Gastroesophageal sphincter (tissue), 4 donors: Measurements from ENCODE around the gene RADX. TPM values are rescaled to one million over a fixed set of nuclear protein-coding genes. Genes with fewer than 3 reads are reported as not detected.

Experiments
- ATAC-seq: fragments of 150-250 bp; one replicate; pipeline ENCODE4 v1.9.1; 2016; ENCODE audit warnings: mild to moderate bottlenecking, moderate library complexity
- H3K27ac ChIP-seq, 4 donors: fragments of 200-600 bp; sonication (generic) in 3 of 4; 1 replicate in 3 of 4; 2 replicates in 1 of 4; pipeline ENCODE4 v1.5.1; 2016 to 2019
- H3K27me3 ChIP-seq: fragments of 200-600 bp; sonication (generic); one replicate; pipeline ENCODE4 v1.5.1; 2019
- H3K36me3 ChIP-seq, 2 donors: fragments of 200-600 bp; sonication (generic); one replicate each; pipeline ENCODE4 v1.5.1; 2019; ENCODE audit warnings: control low read depth in 1 of 2
- H3K4me1 ChIP-seq, 3 donors: fragments of 200-600 bp; sonication (generic); 1 replicate in 2 of 3; 2 replicates in 1 of 3; pipeline ENCODE4 v1.5.1; 2016 to 2019; ENCODE audit warnings: control low read depth in 2 of 3
- H3K4me3 ChIP-seq, 2 donors: fragments of 200-600 bp; sonication (generic); one replicate each; pipeline ENCODE4 v1.5.1; 2019; ENCODE audit warnings: mild to moderate bottlenecking in 1 of 2, moderate library complexity in 1 of 2
- H3K9me3 ChIP-seq, 3 donors: fragments of 200-600 bp; sonication (generic); one replicate each; pipeline ENCODE4 v1.5.1; 2017 to 2019; ENCODE audit warnings: control low read depth in 2 of 3
- EP300 ChIP-seq: sonication (generic); formaldehyde crosslinking; IDR thresholded peaks from one replicate; pipeline ENCODE4 v1.6.1; 2017; ENCODE audit warnings: antibody characterized with exemption, mild to moderate bottlenecking
- POLR2A ChIP-seq, 2 donors: fragments of 450-650 bp; IDR thresholded peaks; one replicate each; pipeline ENCODE4 v1.6.1; 2017; ENCODE audit warnings: antibody characterized with exemption in 2 of 2, mild to moderate bottlenecking in 2 of 2, moderate library complexity in 1 of 2
- POLR2AphosphoS5 ChIP-seq: sonication (generic); formaldehyde crosslinking; IDR thresholded peaks from one replicate; pipeline ENCODE4 v1.6.1; 2017; ENCODE audit warnings: antibody characterized with exemption
- WGBS, 2 donors: methylation state at CpG; one replicate each; pipeline ENCODE4 v1.1.5; 2018; ENCODE audit warnings: low coverage in 1 of 2; 5-methylcytosine and 5-hydroxymethylcytosine counted together
- total RNA-seq, 4 donors: library from RNA; depleted of rRNA; stranded (reverse); fragments of >200 nt; gene quantifications; one replicate each; pipeline ENCODE4 v1.1.0, GENCODE V29; 2016
- TF ChIP-seq, protein P1 (sequence below), 4 experiments: fragments of 200-600 bp in 2 of 4; fragments of 450-650 bp in 2 of 4; sonication (generic) in 1 of 4; IDR thresholded peaks; one replicate each; pipeline ENCODE4 v1.5.1; 2017 to 2019; ENCODE audit warnings: antibody characterized with exemption in 4 of 4, mild to moderate bottlenecking in 2 of 4, moderate library complexity in 2 of 4

RADX gene
- total RNA-seq, 4 donors from 2014 or later, result 0.62 to 2.4 (median 0.86) TPM

DNA sequence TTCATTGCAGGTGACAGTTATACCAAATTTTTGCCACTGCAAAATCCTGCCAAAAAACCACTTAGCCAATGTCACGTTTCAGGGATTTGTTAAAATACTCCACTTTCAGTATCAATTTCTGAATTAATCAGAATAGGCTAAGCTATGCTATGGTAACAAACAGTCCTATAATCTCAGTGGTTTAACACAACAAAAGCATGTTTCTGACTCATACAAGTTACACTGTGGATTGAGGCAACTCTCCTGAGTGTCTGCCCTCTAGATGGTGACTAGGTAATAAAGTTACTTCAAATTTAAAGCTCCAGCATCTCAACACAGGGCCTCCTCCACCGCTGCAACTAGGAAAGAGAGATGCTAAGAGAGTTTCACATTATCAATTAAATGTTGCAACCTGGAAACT, 23.0 kb upstream of the RADX start:
- H3K4me3 ChIP-seq, result no peak overlapping the region
- TF ChIP-seq POLR2AphosphoS5 (no peak), EP300 (no peak), POLR2A (IDR thresholded peaks at IDR 0.05) (no peak)
- TF ChIP-seq, protein P1, sequence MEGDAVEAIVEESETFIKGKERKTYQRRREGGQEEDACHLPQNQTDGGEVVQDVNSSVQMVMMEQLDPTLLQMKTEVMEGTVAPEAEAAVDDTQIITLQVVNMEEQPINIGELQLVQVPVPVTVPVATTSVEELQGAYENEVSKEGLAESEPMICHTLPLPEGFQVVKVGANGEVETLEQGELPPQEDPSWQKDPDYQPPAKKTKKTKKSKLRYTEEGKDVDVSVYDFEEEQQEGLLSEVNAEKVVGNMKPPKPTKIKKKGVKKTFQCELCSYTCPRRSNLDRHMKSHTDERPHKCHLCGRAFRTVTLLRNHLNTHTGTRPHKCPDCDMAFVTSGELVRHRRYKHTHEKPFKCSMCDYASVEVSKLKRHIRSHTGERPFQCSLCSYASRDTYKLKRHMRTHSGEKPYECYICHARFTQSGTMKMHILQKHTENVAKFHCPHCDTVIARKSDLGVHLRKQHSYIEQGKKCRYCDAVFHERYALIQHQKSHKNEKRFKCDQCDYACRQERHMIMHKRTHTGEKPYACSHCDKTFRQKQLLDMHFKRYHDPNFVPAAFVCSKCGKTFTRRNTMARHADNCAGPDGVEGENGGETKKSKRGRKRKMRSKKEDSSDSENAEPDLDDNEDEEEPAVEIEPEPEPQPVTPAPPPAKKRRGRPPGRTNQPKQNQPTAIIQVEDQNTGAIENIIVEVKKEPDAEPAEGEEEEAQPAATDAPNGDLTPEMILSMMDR (IDR thresholded peaks at IDR 0.05), result no peak
- H3K4me1 ChIP-seq, result no peaks in the 10 kb centered on the region
- 60 to 63% methylated on average over 1 to 2 of the region's 2 CpGs for WGBS, 2 donors
- no peak for ATAC-seq
- H3K27ac ChIP-seq, result no peak overlapping the region
- H3K36me3 ChIP-seq, result no peaks in the 10 kb centered on the region
- H3K27me3 ChIP-seq, result no peaks in the 10 kb centered on the region
- no peaks in the 10 kb centered on the region for H3K9me3 ChIP-seq

GRCh38 chrX:106599411-106599810, 12.4 kb upstream of the RADX start:
- no peak overlapping the region for H3K27ac ChIP-seq
- TF ChIP-seq EP300, result no peak
- TF ChIP-seq POLR2A (IDR thresholded peaks at IDR 0.05), result no peak
- TF ChIP-seq POLR2AphosphoS5, result no peak
- H3K9me3 ChIP-seq, result no peaks in the 10 kb centered on the region

GRCh38 chrX:106606571-106606970, 5.2 kb upstream of the RADX start:
- ATAC-seq, result no peak
- WGBS, 2 donors, result 40 to 100% methylated on average over 1 of the region's 1 CpG
- TF ChIP-seq POLR2A (IDR thresholded peaks at IDR 0.05), result no peak
- TF ChIP-seq, protein P1 (IDR thresholded peaks at IDR 0.05), result no peak
- no peak for TF ChIP-seq POLR2AphosphoS5
- no peak for TF ChIP-seq EP300
- Histone ChIP-seq H3K36me3 (no peaks in the 10 kb centered on the region), H3K4me1 (no peaks in the 10 kb centered on the region), H3K27ac (no peak overlapping the region), H3K27me3 (no peaks in the 10 kb centered on the region), H3K4me3 (no peak overlapping the region), H3K9me3 (no peaks in the 10 kb centered on the region)

More at GRCh38 chrX:106599411-106599810, 12.4 kb upstream of the RADX start:
- Histone ChIP-seq H3K27me3 (no peaks in the 10 kb centered on the region), H3K4me1 (no peaks in the 10 kb centered on the region), H3K36me3 (no peaks in the 10 kb centered on the region), H3K4me3 (no peak overlapping the region)
- no peak for ATAC-seq
- 49 to 89% methylated on average over 1 to 2 of the region's 2 CpGs for WGBS, 2 donors

DNA sequence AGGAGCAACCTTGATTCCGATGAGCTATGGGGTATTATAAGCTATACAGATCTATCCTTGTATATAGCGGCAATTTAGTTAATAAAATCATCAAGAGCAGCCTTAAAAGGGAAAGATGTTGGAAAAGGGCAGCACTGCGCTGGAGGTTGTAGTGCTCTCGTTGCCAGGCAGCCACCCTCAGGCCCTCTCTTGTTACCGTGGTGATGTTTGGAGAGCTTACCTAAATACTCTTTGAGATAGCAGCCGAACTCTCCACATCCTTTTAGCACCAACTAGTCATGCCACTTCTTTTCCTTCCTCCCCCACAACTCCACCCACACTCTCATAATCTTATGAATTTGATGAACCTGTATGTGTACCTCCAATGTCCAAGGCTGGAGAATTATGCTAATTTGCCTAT, 3.8 kb upstream of the RADX start:
- no peaks in the 10 kb centered on the region for H3K36me3 ChIP-seq
- H3K27ac ChIP-seq, result no peak overlapping the region
- no peak overlapping the region for H3K4me3 ChIP-seq
- 22 to 26% methylated on average over 3 to 5 of the region's 6 CpGs for WGBS, 2 donors
- no peaks in the 10 kb centered on the region for H3K9me3 ChIP-seq
- H3K27me3 ChIP-seq, result no peaks in the 10 kb centered on the region
- TF ChIP-seq, protein P1 (IDR thresholded peaks at IDR 0.05), result no peak
- TF ChIP-seq EP300 (no peak), POLR2AphosphoS5 (no peak), POLR2A (IDR thresholded peaks at IDR 0.05) (no peak)
- ATAC-seq, result no peak
- no peaks in the 10 kb centered on the region for H3K4me1 ChIP-seq

- 20 to 33% methylated on average over 1 of the region's 1 CpG for WGBS, 2 donors
- TF ChIP-seq, protein P1 (IDR thresholded peaks at IDR 0.05), result no peak
- TF ChIP-seq EP300 (no peak), POLR2A (IDR thresholded peaks at IDR 0.05) (no peak), POLR2AphosphoS5 (no peak)
- Histone ChIP-seq H3K27ac (peak overlapping the region in 2 of 4 donors; percentile 11 to 19), H3K4me3 (peak overlapping the region; percentile 33 to 54), H3K27me3 (no peaks in the 10 kb centered on the region), H3K36me3 (no peaks in the 10 kb centered on the region), H3K4me1 (no peaks in the 10 kb centered on the region), H3K9me3 (no peaks in the 10 kb centered on the region)
- ATAC-seq, result no peak
These were observed 480 bp upstream of the RADX start for GRCh38 chrX:106611317-106611678.
